GM18520 (cell line): Measurements from ENCODE around the gene KCNB1.

ENCODE experiments used
- ATAC-seq: cut with Tn5 transposase; IDR thresholded peaks from one replicate; pipeline ENCODE4 v1.9.1; 2021; ENCODE audit not compliant: unreplicated experiment

The KCNB1 gene

DNA sequence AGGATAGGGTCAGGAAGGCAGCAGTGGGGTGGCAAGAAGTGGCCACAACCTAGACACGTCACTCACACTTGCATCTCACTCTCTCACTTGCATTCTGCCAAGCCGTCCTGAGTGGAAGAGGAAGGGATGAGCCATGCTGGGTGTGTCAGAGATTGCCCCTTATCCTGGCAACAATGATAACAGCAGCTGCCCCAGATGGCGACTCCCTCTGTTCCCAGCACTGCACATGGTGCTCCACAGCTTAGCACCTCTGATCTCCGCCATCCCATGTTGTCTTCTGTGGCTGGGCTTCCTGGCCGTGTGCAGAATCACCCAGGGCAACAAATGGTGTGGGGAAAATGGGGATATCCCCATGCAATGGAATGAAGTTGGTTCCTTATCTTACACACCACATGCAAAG is 11.1 kb downstream of the KCNB1 start:
- no peak for ATAC-seq

DNA sequence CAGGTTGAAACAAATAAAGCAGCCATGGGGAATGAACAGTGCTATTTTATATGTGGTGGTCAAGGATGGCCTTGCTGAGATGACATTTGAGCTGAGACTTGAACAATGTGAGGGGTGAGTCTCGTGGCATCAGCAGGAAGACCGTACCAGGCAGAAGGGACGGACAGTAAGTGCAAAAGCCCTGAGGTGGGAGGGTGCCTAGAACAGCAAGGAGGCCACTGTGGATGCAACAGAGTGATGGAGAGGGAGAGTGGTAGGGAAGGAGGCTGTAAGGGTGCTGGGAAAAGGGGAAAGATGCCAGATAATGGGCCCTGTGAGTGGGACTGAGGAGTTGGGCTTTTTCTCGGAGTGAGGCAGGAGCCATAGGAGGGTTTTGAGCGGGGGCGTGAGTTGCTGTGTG is 11.5 kb downstream of the KCNB1 start:
- ATAC-seq, result no peak

DNA sequence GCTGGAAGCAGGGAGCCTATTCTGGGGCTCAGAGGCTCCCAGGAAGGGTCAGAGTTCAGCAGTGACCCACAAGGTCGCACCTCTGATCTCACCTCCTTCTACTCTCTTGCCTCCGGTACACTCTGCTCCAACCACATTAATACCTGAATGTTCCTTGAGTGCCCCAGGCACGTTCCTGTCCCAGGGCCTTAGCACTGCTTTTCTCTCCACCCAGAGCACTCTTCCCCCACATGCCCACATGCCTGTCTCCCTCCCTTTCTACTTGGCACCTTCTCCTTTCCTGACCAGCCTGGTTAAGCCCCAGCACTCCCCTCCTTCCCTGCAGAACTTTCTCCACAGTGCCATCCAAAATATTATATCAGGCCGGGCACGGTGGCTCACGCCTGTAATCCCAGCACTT is 13.4 kb downstream of the KCNB1 start:
- ATAC-seq, result no peak

DNA sequence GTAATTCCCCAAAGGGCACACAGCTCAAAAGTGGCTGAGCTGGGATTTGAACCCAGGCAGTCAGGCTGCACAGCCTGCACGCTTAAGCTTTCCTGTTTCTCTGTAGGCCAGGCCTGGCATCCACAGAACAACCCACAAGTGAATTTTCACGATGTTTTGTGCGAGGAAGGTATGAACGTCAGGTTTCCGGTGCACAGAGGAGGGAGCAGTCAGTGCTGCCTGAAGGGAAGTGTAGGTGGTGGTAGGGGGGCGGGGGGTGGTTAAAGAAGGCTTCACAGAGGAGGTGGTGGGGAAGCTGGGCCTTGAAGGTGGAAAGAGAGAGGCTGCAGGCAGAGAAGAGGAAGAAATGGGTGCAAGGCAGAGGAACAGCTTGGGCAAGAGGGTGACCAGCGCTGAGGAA is 14.1 kb downstream of the KCNB1 start:
- no peak for ATAC-seq

DNA sequence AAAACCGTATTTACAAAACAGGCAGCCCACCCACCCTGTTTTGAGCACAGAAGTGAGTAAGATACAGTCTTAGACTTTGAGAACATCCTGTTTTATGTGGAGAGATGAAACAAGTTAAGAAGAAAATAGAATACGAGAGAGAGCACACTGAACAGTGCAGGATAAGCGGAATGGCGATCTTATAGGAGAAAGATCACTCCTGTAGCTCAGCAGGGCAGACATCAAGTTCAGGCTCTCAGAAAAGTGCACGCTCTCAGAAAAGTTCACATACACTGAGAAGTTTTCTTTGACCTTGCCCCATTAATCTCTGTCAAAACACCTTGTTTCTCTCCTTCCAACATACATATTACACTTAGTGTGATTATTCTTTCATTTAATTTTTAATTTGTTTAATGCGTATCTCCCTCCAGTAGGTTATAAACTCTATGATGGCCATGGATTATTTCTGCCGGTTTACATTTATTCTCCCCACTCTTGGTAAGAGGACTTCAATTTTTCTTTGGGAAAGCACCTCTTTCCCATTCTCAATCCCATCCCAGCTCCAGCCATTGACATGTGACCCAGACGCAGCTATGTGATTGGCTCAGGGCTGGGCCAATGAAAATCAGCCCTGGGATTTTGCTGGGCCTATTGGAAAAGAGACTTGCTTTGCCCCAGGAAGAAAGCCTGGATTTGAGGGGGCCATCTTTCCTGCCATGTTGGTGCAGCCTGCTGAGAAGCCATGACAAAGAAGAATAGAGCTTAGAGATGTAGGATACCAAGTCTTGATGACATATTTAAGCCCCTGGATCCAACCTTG is 16.2 kb downstream of the KCNB1 start:
- no peak for ATAC-seq

DNA sequence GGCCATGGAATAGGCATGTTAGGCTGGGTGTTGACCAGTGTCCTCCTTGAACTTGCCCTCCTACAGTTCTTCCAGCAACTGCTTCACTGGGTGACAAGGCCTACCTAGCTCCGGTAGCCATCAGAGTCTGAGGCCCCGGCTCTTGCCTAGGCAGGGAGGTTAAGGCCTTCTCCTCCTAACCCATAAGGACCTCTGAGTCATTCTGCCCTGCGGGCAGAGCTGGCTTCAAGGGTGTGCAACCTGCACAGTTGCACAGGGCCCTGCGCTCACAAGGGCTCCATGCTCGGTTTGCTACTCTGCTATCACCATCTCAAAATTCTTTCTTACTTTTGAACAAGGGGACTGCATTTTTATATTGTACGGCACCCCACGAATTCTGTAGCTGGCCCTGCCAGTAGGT is 17.9 kb downstream of the KCNB1 start:
- ATAC-seq, result no peak

DNA sequence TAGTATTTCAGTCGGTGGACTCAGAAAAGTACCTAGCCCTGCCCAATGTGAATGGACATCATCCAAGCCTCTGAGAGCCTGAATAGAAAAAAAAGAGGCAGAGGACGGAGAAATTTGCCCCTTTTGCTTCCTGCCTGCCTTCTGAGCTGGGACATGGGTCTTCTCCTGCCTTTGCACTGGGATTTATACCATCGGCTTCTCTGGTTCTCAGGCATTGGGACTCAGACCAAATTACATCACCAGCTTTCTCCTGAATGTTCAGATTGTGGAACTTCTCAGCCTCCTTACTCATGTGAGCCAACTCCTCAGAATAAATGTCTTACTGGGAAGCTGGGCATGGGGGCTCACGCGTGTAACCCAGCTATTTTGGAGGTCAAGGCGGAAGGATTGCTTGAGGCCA is 19.8 kb downstream of the KCNB1 start:
- ATAC-seq, result no peak

DNA sequence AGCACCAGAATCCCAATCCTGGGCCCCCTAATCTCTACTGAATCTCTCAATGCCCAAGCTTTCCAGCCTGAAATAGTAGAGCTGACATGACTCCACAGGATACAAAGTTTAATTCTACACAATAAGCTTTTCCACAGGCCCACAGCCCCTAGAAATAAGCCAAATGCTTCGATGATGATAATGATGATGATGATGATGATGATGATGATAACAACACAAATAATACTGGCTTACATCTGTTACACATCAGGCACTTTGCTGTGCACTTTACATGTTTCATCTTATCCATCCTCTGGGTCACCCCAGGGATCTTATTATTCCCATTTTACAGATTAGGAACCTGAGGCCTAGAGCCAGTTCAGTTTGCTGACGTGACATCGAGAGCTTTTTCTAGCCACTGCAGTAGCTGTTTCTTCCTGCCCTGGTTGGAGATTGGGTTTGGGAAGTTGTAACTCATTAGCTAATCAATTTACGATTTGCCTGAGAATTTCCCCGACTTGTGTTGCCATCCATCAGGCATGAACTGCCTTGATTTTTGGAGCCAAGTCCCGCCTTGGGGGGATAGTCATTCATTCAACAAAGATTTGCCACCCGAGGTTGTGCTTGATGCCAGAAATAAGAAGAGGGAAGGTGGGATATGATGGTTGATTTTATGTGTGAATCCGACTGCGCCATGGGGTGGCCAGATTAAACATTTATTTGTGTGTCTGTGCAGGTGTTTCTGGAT is 20.4 kb downstream of the KCNB1 start:
- no peak for ATAC-seq

DNA sequence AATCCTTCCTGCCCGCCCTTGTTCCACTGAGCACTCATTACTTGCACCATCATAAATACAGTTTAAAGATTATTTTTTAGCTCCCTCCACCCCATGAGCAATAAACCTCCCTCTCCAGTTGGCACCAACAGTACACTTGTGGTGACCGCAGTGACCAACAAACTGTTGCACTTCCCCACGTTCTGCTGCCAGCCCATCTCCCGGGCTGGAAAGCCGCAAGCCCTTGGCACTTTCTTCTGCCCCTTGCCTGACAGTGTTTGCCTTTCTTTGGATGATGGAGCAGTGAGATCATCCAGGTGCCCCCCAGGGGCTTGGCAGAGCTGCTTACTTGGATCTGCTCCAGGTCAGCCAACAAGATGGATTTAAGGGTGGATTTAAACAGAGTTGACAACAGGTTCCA is 21.6 kb downstream of the KCNB1 start:
- no peak for ATAC-seq

DNA sequence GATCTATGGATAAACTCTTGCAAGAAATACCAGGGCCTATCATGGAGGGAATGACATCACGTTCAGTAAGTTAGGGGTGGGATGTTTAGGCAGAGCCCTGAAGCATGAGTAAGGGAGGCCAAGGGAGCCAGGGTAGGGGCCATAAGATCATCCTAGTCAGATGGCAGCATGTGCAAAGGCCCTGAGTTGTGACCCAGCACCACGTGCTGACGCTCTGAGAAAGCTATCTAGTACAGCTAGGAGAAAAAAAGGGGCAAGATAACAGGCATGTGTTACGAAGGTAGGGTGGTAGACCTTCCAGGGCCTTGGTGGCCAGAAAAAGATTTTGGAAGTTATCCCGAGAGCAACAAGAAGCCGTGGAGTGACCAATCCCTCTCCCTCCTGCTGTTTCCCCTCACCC is 22.3 kb downstream of the KCNB1 start:
- ATAC-seq, result no peak

DNA sequence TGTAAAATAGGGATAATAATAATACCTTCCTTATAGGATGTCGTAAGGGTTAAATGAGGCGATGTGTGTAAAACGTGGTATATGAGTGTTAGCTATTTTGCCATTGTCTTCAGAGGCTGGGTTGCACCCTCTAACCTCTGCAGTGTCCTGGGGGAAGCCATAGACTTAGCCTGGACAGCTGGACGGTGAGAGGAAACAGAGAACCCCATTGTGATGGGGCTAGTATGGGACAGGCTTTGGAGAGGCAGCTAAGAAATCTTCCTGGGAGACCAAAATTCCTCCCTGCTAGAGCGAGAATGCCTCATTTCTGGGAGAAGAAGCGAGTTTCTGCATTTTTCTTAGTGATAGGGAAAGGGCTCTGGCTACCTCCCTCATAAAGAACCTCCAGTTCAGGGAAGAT is 22.8 kb downstream of the KCNB1 start:
- no peak for ATAC-seq

DNA sequence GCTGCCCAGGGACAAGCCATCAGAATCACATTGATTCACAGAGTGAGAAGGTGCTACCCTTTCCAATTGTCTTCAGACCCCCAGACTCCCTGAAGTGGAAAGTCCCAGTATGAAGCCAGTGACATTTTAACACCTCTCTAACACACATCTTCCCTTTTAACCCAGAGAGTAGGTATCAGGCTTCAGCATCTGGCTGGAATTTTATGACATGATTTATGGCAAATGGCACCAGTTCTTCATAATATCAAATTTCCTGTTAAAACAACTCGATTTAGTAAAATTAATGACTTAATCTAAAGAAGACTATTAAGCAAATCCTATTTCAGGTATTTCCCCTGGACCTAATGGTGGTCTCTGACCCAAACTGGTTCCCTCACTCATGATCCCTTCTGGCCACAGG is 25.0 kb downstream of the KCNB1 start:
- no peak for ATAC-seq

DNA sequence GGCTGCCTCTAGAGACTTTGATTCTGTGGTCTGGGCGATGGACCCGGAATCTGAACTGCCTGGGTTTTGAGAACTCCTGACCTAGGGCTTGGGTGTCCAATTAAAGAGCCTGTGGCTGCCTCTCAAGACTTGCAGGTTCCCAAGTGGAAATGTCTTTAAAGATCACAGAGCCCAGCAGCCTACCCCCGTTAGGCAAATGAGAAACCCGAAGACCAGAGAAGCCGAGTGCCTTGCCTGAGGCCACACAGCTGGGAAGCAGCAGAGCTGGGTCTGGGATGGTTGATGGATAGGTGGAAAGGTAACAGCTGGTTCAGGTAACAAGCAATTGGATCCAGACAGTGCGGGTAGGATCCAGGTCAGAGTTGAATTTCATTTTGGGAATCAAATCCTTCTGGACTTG is 25.8 kb downstream of the KCNB1 start:
- ATAC-seq, result no peak

DNA sequence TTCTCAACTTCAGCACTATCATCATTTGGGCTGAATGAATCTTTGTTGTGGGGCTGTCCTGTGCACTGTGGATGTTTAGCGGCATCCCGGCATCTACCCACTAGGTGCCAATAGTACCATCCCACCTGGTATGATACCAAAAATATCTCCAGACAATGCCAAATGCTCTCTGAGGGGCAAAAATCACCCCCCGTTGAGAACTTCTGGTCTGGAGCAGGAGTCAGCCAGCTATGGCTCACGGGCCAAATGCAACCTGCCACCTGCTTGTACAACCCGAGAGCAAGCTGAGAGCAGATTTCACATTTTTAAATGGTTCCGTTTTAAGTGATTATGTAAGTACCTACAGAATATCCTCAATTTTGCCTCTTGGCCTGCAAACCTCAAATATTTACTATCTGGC is 26.8 kb downstream of the KCNB1 start:
- ATAC-seq, result no peak

DNA sequence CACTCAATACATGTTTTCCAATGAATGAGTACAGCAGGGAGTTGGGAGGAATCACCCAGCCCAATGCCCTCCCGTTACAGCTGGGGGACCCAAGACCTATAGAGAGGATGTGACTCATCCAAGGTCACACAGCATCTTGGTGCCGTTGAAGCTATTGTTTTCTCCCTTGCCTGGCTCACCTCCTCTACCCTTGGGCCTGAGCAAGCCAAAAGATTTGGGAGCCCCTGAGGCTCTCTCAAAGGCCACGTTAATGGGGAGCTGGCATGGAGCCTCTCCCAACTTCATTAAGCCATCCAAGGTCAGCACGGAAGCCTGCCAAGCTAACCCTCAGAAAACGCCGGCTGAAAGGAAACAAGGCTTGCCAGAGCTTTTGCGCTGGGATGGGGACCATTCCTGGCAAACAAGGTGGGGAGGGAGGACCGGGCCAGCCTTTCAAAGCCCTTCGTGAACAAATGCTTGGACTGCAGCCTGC is 30.4 kb downstream of the KCNB1 start:
- ATAC-seq, result no peak

DNA sequence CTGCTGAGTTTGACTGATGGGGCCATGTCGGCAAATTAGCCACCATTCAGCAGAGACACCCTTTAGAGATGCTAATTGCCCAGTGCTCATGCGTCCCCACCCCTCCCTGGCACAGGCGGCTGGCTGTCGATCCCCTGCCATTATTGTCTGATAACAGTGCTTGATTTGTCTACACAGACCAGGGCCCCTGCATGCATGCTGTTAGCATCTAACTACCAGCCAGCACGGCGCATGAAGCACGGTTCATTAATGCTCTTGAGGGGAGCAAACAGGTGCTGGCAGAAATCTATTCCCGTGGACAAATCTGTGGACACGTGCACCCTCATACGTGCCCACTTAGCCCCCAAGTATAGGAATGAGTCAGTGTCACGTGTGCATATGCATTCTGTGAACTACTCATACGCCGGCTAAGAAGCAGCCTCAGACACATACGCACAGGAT is 32.2 kb downstream of the KCNB1 start:
- ATAC-seq, result no peak

DNA sequence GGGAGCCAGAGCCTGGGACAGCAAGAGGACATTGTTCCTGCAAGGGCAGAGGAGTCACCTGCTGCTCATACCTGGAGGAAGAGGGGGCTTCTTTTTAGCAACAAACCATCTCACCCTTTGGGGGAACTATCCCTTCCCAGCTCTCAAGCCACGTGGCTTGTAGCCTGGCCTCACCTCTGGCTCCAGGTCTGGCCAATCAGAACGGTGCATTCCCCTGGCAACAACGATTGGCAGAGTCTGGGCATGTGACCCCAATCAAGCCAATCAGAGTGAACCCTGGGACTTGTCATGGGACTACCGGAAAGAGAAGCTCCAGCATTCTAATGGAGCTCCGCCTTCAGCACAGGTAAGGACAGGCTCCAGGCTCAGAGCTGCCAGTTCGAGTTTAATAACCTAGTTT is 33.6 kb downstream of the KCNB1 start:
- ATAC-seq, result no peak

DNA sequence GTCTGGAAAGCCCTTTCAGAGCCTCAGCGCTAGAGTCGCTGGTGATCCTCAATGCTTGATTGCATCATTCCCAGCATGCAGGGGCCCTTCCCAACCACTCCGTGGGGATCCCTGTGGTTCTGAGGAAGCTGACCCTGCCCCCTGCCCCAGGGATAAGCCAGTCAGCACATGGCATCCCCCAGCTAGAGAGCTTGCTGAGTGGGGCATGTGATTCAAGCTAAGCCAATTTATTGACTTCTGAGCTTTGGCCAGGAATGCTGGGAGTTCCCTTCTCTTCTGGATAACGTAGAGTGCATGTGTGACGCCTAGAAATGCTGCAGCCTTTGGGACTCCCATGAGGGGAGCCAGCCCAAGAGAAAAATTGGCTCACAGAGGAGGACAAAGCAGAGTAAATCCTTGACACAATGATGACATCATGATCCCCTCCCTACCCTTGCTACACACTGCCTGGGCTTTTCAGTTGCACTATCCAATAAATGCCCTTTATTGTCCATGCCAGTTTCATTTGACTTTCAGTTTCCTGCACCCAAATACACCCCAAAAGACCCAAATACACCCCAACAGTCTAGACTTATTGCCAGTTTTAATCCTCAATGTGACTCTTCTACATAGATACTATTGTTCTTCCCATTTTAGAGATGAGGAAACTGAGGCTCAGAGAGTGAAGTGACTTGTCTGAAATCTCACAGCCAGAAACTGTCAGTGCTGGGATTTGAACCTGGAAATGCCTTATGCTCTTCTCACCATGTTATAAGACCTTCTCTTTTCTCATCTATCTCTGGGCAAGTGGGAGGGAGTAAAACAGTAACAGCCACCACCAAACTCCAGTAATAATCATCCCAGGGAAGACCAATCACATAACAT is 34.3 kb downstream of the KCNB1 start:
- ATAC-seq, result no peak

DNA sequence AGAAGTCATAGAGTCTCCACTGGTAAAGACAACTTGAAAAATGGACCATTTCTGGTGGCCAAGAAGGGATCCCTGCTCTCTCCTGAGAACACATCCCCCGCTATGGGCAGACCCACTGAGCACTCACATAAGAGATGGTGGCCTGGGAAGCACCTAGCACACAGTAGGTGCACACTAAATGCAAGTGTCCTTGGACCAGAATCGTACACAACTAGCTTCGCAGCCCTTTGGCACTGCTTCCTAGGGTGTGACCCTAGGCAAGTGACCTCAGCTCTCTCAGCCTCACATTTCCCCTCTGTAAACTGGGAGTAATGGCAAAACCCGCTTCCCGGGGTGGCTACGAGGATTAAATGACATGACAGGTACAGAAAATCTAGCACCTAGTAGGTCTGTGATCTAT is 35.1 kb downstream of the KCNB1 start:
- ATAC-seq, result no peak

DNA sequence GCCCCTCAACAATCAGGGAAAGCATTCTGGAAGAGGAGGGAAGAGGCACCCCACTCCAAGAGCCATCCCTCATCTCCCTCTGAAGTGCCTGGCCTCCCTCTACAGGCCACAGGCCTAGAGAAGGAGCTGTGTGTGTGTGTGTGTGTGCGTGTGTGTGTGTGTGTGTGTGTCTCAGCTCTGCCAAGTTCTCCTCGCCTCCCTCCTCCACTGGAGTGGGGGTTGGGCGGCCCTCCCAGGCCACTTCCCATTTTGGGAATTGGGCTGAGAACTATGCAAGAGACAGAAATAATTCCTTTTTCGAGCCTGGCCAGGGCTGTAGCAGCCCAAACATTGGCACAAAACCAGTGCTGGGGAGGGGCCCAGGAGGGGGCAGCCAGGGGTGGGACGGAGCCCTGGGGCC is 35.7 kb downstream of the KCNB1 start:
- no peak for ATAC-seq

DNA sequence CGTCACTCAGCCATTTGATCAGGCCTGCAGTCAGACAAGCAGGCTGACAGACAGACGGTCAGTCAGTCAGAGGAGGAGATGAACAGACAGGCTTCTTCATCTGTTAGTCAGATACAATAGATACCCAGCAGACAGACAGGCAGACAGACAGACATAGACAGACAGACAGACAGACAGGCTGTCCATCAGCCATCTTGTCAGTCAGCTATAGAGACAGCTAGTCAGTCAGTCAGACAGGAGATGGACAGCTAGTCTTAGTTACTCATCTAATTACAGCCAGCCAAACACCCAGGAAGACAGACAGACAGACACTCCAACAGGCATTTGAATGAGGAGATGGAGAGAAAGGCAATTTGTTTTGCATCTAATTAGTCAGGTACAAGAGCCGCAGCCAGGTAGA is 36.4 kb downstream of the KCNB1 start:
- ATAC-seq, result no peak

DNA sequence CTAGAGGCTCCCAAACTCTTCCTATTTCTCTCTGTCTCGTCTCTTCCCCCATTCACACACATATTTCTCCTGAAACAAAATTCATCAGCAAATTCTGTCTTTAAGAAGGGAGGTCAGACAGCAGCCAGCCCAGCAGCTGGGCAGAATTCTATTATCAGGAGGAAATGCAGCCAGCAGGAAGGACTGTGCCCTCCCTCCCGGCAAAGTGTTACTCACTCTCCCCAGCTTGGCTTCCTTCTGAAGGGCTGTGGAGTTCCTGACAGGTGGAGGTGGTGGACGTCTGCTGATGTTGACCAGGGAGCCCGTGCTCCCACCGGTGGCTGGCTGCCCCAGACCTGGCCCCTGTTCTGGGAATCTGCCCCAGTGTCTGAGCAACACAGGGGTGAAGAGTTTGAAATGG is 37.3 kb downstream of the KCNB1 start:
- ATAC-seq, result no peak
